ENCODE results near the gene NHLH2.

The NHLH2 gene

GRCh38 chr1:115837740-115838421 lies 3.0 kb downstream of the NHLH2 start:
- no peak for DNase-seq

- no peak for DNase-seq
Measured at GRCh38 chr1:115837341-115837739, 3.6 kb downstream of the NHLH2 start.

- DNase-seq, result no peak
Measured at GRCh38 chr1:115833856-115834255, 7.1 kb downstream of the NHLH2 start.

GRCh38 chr1:115832651-115833050 lies 8.3 kb downstream of the NHLH2 start:
- DNase-seq, result no peak

GRCh38 chr1:115830963-115831362 lies 10.0 kb downstream of the NHLH2 start:
- no peak for DNase-seq

GRCh38 chr1:115829947-115830346 lies 11.0 kb downstream of the NHLH2 start:
- no peak for DNase-seq

- DNase-seq, result no peak
Measured at GRCh38 chr1:115829023-115829674, 11.8 kb downstream of the NHLH2 start.

- no peak for DNase-seq
Measured at GRCh38 chr1:115828101-115829022, 12.6 kb downstream of the NHLH2 start.

GRCh38 chr1:115827452-115828044 lies 13.4 kb downstream of the NHLH2 start:
- DNase-seq, result no peak

- DNase-seq, result no peak
Measured at GRCh38 chr1:115826628-115827027, 14.3 kb downstream of the NHLH2 start.

- no peak for DNase-seq
Measured at GRCh38 chr1:115822117-115822516, 18.8 kb downstream of the NHLH2 start.

GRCh38 chr1:115815694-115816093 lies 25.2 kb downstream of the NHLH2 start:
- DNase-seq, result no peak

GRCh38 chr1:115814685-115815398 lies 26.1 kb downstream of the NHLH2 start:
- DNase-seq, result no peak

- no peak for DNase-seq
Measured at GRCh38 chr1:115813727-115814126, 27.2 kb downstream of the NHLH2 start.

GRCh38 chr1:115811140-115811828 lies 29.6 kb downstream of the NHLH2 start:
- no peak for DNase-seq

GRCh38 chr1:115810609-115811008 lies 30.3 kb downstream of the NHLH2 start:
- DNase-seq, result no peak

- DNase-seq, result no peak
Measured at GRCh38 chr1:115809847-115810246, 31.1 kb downstream of the NHLH2 start.

- DNase-seq, result no peak
Measured at GRCh38 chr1:115809076-115809475, 31.9 kb downstream of the NHLH2 start.

GRCh38 chr1:115807723-115808122 lies 33.2 kb downstream of the NHLH2 start:
- DNase-seq, result peak; percentile 36

GRCh38 chr1:115805597-115805996 lies 35.3 kb downstream of the NHLH2 start:
- no peak for DNase-seq

GRCh38 chr1:115802416-115802815 lies 38.5 kb downstream of the NHLH2 start:
- no peak for DNase-seq

GRCh38 chr1:115797486-115797885 lies 43.4 kb downstream of the NHLH2 start:
- no peak for DNase-seq

All from activated CD4-positive, CD25-positive, alpha-beta regulatory T cell treated with anti-CD3 and anti-CD28 coated beads, Interleukin-2, amount 50 U/mL, for 72 hours (primary cell).